GM12878 (cell line): Measurements from ENCODE around the gene SLC38A3. TPM values are rescaled to one million over a fixed set of nuclear protein-coding genes. Genes with fewer than 3 reads are reported as not detected.

Source experiments
- ATAC-seq: fragments of 200-7000 bp; cut with Tn5 transposase; 3 replicates; pipeline ENCODE4 v1.9.1; 2020; ENCODE audit warnings: mild to moderate bottlenecking, moderate library complexity
- BruUV-seq: library from RNA; stranded (reverse); fragments of 400-500 nt; replicated peaks from 2 replicates; lab custom pipeline; 2021; lab: Mats Ljungman, UMichigan
- CTCF ChIA-PET: fragments of 300-600 bp; sonication (Branson Sonifier 250); formaldehyde crosslinking; extraction: SDS; loops from one replicate; lab custom pipeline; 2021; ENCODE audit warnings: inconsistent platforms; lab: Yijun Ruan, JAX
- POLR2A ChIA-PET: fragments of 350-600 bp; formaldehyde crosslinking; extraction: SDS; loops from one replicate; lab custom pipeline; 2021; ENCODE audit warnings: inconsistent platforms; lab: Charles Lee
- RAD21 ChIA-PET: fragments of 300-600 bp; sonication (Branson Sonifier 250); formaldehyde crosslinking; loops from one replicate; lab custom pipeline; 2023; ENCODE audit warnings: antibody characterized with exemption; ENCODE audit not compliant: unreplicated experiment; lab: Charles Lee
- SMC1A ChIA-PET: fragments of 300-600 bp; sonication (Branson Sonifier 250); formaldehyde crosslinking; loops from one replicate; lab custom pipeline; 2023; ENCODE audit not compliant: unreplicated experiment, uncharacterized antibody; lab: Charles Lee
- DNase-seq: peaks from one replicate; pipeline ENCODE4 v3.0.0-alpha.2; 2011; ENCODE audit warnings: low read depth, low spot score
- FAIRE-seq: peaks from 3 replicates; lab custom pipeline; 2011; peaks lifted over from hg19 to GRCh38; lab: Jason Lieb, UNC
- H2AFZ ChIP-seq: 2 replicates; pipeline ENCODE4 v1.6.0; 2011; ENCODE audit warnings: low read depth, low read length, control low read depth; ENCODE audit not compliant: control insufficient read depth
- H3K27ac ChIP-seq: 2 replicates; pipeline ENCODE4 v1.5.1; 2011; ENCODE audit warnings: control low read depth; ENCODE audit not compliant: control insufficient read depth, insufficient read depth
- H3K27me3 ChIP-seq, 2 experiments: replicated peaks in 1 of 2; 2 replicates each; pipeline versions ENCODE4 v1.6.0 to v1.6.1; 2011; ENCODE audit warnings: low read length in 1 of 2; ENCODE audit not compliant: control insufficient read depth in 2 of 2, insufficient read depth in 2 of 2
- H3K36me3 ChIP-seq, 2 experiments: 2 replicates each; pipeline ENCODE4 v1.5.1; 2011; ENCODE audit warnings: low read length in 1 of 2; ENCODE audit not compliant: control insufficient read depth in 2 of 2, insufficient read depth in 2 of 2
- H3K4me1 ChIP-seq: 2 replicates; pipeline ENCODE4 v1.6.1; 2011; ENCODE audit warnings: mild to moderate bottlenecking, low read length, moderate library complexity, mixed read lengths; ENCODE audit not compliant: control insufficient read depth, insufficient read depth
- H3K4me2 ChIP-seq: 2 replicates; pipeline ENCODE4 v1.6.0; 2011; ENCODE audit warnings: control low read depth; ENCODE audit not compliant: control insufficient read depth, insufficient read depth
- H3K4me3 ChIP-seq: fragments of 200-600 bp; sonication (generic); 2 replicates; pipeline ENCODE4 v1.5.1; 2016
- H3K79me2 ChIP-seq: 2 replicates; pipeline ENCODE4 v1.6.0; 2011; ENCODE audit warnings: low read length; ENCODE audit not compliant: control insufficient read depth, insufficient read depth
- H3K9ac ChIP-seq: 2 replicates; pipeline ENCODE4 v1.8.0; 2011; ENCODE audit warnings: low read length, control low read depth, mixed read lengths; ENCODE audit not compliant: control insufficient read depth, insufficient read depth
- H3K9me3 ChIP-seq: replicated peaks from 3 replicates; pipeline ENCODE4 v1.5.1; 2011; ENCODE audit warnings: mild to moderate bottlenecking, low read length; ENCODE audit not compliant: control insufficient read depth, insufficient read depth
- H4K20me1 ChIP-seq: 2 replicates; pipeline ENCODE4 v1.6.0; 2011; ENCODE audit not compliant: control insufficient read depth, insufficient read depth
- CEBPB ChIP-seq, 2 experiments: fragments of 150-350 bp in 1 of 2; IDR thresholded peaks; 2 replicates each; pipeline ENCODE4 v1.6.1; 2012 to 2014; ENCODE audit warnings: low read depth in 2 of 2, low read length in 2 of 2, borderline replicate concordance in 1 of 2, inconsistent platforms in 1 of 2
- CEBPZ ChIP-seq: fragments of 150-350 bp; IDR thresholded peaks from 2 replicates; pipeline ENCODE4 v1.6.1; 2016; ENCODE audit warnings: low read depth, low read length
- ESRRA ChIP-seq: IDR thresholded peaks from 2 replicates; pipeline ENCODE4 v1.6.1; 2012; ENCODE audit warnings: mild to moderate bottlenecking, low read length, improper control_type of control experiment
- FOXM1 ChIP-seq: IDR thresholded peaks from 2 replicates; pipeline ENCODE4 v1.6.1; 2012; ENCODE audit warnings: low read depth, mild to moderate bottlenecking, inconsistent platforms, low read length, moderate library complexity
- GATAD2B ChIP-seq: fragments of 450-650 bp; conservative IDR thresholded peaks from 2 replicates; pipeline ENCODE4 v1.6.1; 2017; ENCODE audit warnings: low read depth, mild to moderate bottlenecking, moderate library complexity
- HDAC6 ChIP-seq: fragments of 200-600 bp; sonication (generic); IDR thresholded peaks from one replicate; pipeline ENCODE4 v1.8.0; 2017; ENCODE audit warnings: antibody characterized with exemption; ENCODE audit not compliant: unreplicated experiment
- IKZF2 ChIP-seq, 2 experiments: fragments of 450-650 bp; IDR thresholded peaks; 2 replicates each; pipeline ENCODE4 v1.6.1; 2017; ENCODE audit warnings: mild to moderate bottlenecking in 2 of 2, moderate library complexity in 2 of 2
- JUND ChIP-seq: IDR thresholded peaks from 2 replicates; pipeline ENCODE4 v1.6.1; 2012; ENCODE audit warnings: low read depth, mild to moderate bottlenecking, low read length, improper control_type of control experiment, moderate library complexity
- MLLT1 ChIP-seq: fragments of 450-650 bp; IDR thresholded peaks from 2 replicates; pipeline ENCODE4 v1.6.1; 2016; ENCODE audit warnings: mild to moderate bottlenecking
- MXI1 ChIP-seq: fragments of 150-350 bp; IDR thresholded peaks from 2 replicates; pipeline ENCODE4 v1.6.1; 2011; ENCODE audit warnings: low read depth, mild to moderate bottlenecking, inconsistent platforms, low read length, improper control_type of control experiment
- MYB ChIP-seq: fragments of 150-350 bp; IDR thresholded peaks from 2 replicates; pipeline ENCODE4 v1.6.1; 2014; ENCODE audit warnings: mild to moderate bottlenecking, low read depth, low read length, borderline replicate concordance
- RAD21 ChIP-seq: IDR thresholded peaks from 2 replicates; pipeline ENCODE4 v1.6.1; 2011; ENCODE audit warnings: mild to moderate bottlenecking, low read depth, low read length, moderate library complexity; ENCODE audit not compliant: insufficient read depth
- RELB ChIP-seq: fragments of 450-650 bp; IDR thresholded peaks from 2 replicates; pipeline ENCODE4 v1.6.1; 2017; ENCODE audit warnings: low read depth, mild to moderate bottlenecking, moderate library complexity
- SMAD1 ChIP-seq: fragments of 450-650 bp; IDR thresholded peaks from 2 replicates; pipeline ENCODE4 v1.6.1; 2018; ENCODE audit warnings: mild to moderate bottlenecking, low read depth; ENCODE audit not compliant: partially characterized antibody
- STAT1 ChIP-seq: fragments of 450-650 bp; conservative IDR thresholded peaks from 2 replicates; pipeline ENCODE4 v1.6.1; 2014; ENCODE audit warnings: antibody characterized with exemption, mild to moderate bottlenecking
- USF1 ChIP-seq: IDR thresholded peaks from 2 replicates; pipeline ENCODE4 v1.6.1; 2011; ENCODE audit warnings: borderline replicate concordance, low read depth, mild to moderate bottlenecking, moderate library complexity, mixed read lengths, low read length; ENCODE audit not compliant: insufficient read depth; ENCODE audit errors: extremely low read length
- ZNF274 ChIP-seq: IDR thresholded peaks from one replicate; pipeline ENCODE4 v1.8.0; 2011; ENCODE audit not compliant: insufficient read length, insufficient read depth
- WGBS: methylation state at CpG from one replicate; pipeline ENCODE4 v1.1.6; 2016; ENCODE audit warnings: low lambda C conversion rate; ENCODE audit not compliant: insufficient replicate concordance, insufficient coverage; ENCODE audit errors: missing lambda C conversion rate; 5-methylcytosine and 5-hydroxymethylcytosine counted together
- in situ Hi-C: fragments of 300-500 bp; cut with MboI; formaldehyde crosslinking; loops from 9 replicates; pipeline ENCODE4 v1.14.3; 2018; ENCODE audit warnings: mixed read lengths
- intact Hi-C: fragments of 100-400 bp; cut with micrococcal nuclease; formaldehyde crosslinking; loops from one replicate; pipeline ENCODE4 v1.14.2; 2022; ENCODE audit not compliant: unreplicated experiment
- polyA plus RNA-seq, 11 experiments: library from polyadenylated mRNA; depleted of rRNA in 4 of 11; unstranded in 6 of 11; stranded (reverse) in 5 of 11; fragments of >200 nt; fragmentation: Nextera tagmentation in 4 of 11; fragmentation: Illumina TruSeq in 1 of 11; extraction: Ambion mirVana in 4 of 11; extraction: Trizol in 1 of 11; gene quantifications; 1 replicate in 1 of 11; 2 replicates in 10 of 11; pipeline versions ENCODE4 v1.2.1 to v1.2.3, GENCODE V29; 2011 to 2016; ENCODE audit warnings: inconsistent platforms in 2 of 11, missing spikeins in 2 of 11, low read depth in 1 of 11
- total RNA-seq, 4 experiments: library from RNA; depleted of rRNA in 3 of 4; stranded (reverse); fragments of >200 nt in 3 of 4; fragmentation: Illumina TruSeq in 1 of 4; extraction: Trizol in 1 of 4; gene quantifications; 2 replicates each; pipeline versions ENCODE4 v1.2.1 to v1.2.3, GENCODE V29; 2013 to 2021

The SLC38A3 gene
- total and polyA plus RNA-seq, 10 of the 15 experiments (the other 5 are each of a cell fraction or from before 2014, with no cell fraction given) = 0.14 TPM; not detected in 9

GRCh38 chr3:50211930-50212329 lies 6.9 kb downstream of the SLC38A3 start:
- SMC1A ChIA-PET = interaction anchor here (0.8 kb wide), 1 partner anchor 19 kb away, joined by 3 read pairs; no protein-coding TSS in a partner anchor
- WGBS = 0% methylated on average over 2 of the region's 2 CpGs
- TF ChIP-seq MLLT1 (no peak), MXI1 (no peak), FOXM1 (no peak), MYB (no peak), ZNF274 (no peak), CEBPZ (no peak), JUND (no peak), ESRRA (no peak), RELB (no peak), IKZF2 (IDR thresholded peaks at IDR 0.05) (no peak), STAT1 (no peak), SMAD1 (no peak), GATAD2B (no peak), HDAC6 (no peak), RAD21 (no peak), USF1 (no peak), CEBPB (IDR thresholded peaks at IDR 0.05; ENCODE audit: borderline replicate concordance in 1 of 2, low read depth in 2 of 2, low read length in 2 of 2) (no peak)

More at GRCh38 chr3:50211930-50212329, 6.9 kb downstream of the SLC38A3 start:
- RAD21 ChIA-PET = interaction anchor here (0.8 to 1.4 kb wide), 2 partner anchors 13 to 15 kb away, joined by 3 to 5 read pairs; no protein-coding TSS in a partner anchor
- Histone ChIP-seq H3K36me3 (no peaks in the 10 kb centered on the region), H2AFZ (no peak overlapping the region), H3K79me2 (no peaks in the 10 kb centered on the region), H3K4me1 (no peaks in the 10 kb centered on the region), H3K27ac (no peak overlapping the region), H3K4me2 (no peak overlapping the region), H3K9ac (no peak overlapping the region), H3K9me3 (no peaks in the 10 kb centered on the region), H3K4me3 (no peak overlapping the region), H3K27me3 (no peaks in the 10 kb centered on the region; a peak in 2 of 4 replicates), H4K20me1 (no peaks in the 10 kb centered on the region)
- FAIRE-seq = no peak
- no TSS peak for BruUV-seq
- POLR2A ChIA-PET = interaction anchor here (0.7 kb wide), 1 partner anchor 1082 kb away, joined by 5 read pairs; no protein-coding TSS in a partner anchor
- CTCF ChIA-PET = interaction anchor here (1.0 to 2.1 kb wide), 4 partner anchors 8 to 60 kb away, joined by 3 to 8 read pairs (median 4); no protein-coding TSS in a partner anchor
- ATAC-seq = peak; percentile 58
- intact Hi-C loops (no loop called here), in situ Hi-C loops (no loop called here)
- no peak for DNase-seq
